ENCODE measurements around the gene AMMECR1.
A peak's percentile ranks its signal among the peaks of the same experiment; 100 is the strongest.

DNA sequence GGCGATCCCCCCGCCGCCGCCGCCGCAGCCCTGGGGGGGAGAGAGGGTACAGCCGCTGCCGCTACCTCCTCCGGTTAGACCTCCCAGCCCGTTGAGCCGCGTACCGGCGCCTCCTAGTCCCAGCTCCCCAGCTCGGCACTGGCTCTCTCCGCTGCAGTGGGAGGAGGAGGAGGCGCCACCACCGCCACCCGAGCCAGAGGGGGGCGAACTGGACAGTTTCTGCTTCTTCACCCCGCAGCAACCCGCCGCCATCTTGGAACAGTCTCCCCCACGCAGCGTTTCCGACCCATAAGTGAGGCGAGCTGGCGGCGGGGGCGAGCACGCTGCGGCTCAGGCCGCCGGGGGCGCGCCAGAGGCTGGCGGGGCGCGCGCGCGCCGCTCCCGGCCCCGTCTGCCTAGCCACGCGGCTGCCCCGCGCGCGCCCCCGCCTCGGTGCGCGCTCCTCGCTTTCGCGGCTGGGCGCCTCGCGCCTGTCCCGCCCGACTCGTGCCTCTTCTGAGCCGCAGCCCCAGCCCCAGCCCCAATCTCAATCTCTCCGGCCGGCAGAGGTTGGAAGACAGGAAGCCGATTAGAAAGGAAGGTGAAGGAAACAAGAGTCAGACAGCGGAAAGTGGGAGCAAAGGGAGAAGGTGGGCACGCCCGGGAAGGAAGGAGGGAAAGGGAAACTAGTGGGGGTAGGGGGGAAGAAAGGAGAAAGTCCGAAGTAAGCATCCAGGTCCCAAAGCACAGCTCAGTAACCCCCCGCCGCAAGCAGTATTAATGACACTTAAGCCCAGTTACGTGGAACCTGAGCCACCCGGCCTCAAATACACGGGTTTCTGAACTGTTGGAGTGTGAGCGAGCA is at the start of gene AMMECR1:
- TF ChIP-seq POLR2A (IDR thresholded peaks at IDR 0.05) = peak; percentile 50 to 71
- TF ChIP-seq, protein P1, sequence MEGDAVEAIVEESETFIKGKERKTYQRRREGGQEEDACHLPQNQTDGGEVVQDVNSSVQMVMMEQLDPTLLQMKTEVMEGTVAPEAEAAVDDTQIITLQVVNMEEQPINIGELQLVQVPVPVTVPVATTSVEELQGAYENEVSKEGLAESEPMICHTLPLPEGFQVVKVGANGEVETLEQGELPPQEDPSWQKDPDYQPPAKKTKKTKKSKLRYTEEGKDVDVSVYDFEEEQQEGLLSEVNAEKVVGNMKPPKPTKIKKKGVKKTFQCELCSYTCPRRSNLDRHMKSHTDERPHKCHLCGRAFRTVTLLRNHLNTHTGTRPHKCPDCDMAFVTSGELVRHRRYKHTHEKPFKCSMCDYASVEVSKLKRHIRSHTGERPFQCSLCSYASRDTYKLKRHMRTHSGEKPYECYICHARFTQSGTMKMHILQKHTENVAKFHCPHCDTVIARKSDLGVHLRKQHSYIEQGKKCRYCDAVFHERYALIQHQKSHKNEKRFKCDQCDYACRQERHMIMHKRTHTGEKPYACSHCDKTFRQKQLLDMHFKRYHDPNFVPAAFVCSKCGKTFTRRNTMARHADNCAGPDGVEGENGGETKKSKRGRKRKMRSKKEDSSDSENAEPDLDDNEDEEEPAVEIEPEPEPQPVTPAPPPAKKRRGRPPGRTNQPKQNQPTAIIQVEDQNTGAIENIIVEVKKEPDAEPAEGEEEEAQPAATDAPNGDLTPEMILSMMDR (IDR thresholded peaks at IDR 0.05) = no peak

Measured in uterus (tissue), 2 donors.